H1 (cell line): ENCODE results near the gene C17orf100.

Source experiments
- FOSL1 ChIP-seq: IDR thresholded peaks from 2 replicates; pipeline ENCODE4 v1.6.1; 2011; ENCODE audit warnings: mild to moderate bottlenecking, low read depth, low read length, moderate library complexity; ENCODE audit not compliant: insufficient read depth
- NANOG ChIP-seq: IDR thresholded peaks from 2 replicates; pipeline ENCODE4 v1.6.1; 2011; ENCODE audit warnings: low read length, low read depth, mild to moderate bottlenecking, inconsistent platforms; ENCODE audit not compliant: insufficient read depth, poor library complexity, severe bottlenecking
- POLR2A ChIP-seq, 2 experiments: IDR thresholded peaks; 1 replicate in 1 of 2; 2 replicates in 1 of 2; pipeline ENCODE4 v1.6.1; 2011; ENCODE audit warnings: low read depth in 2 of 2, low read length in 2 of 2, mild to moderate bottlenecking in 2 of 2; ENCODE audit errors: control extremely low read depth in 1 of 2
- RAD21 ChIP-seq, 2 experiments: IDR thresholded peaks in 1 of 2; conservative IDR thresholded peaks in 1 of 2; 2 replicates each; pipeline ENCODE4 v1.6.1; 2011; ENCODE audit warnings: low read depth in 2 of 2, low read length in 2 of 2, improper control_type of control experiment in 1 of 2, inconsistent platforms in 1 of 2, mild to moderate bottlenecking in 1 of 2, moderate library complexity in 1 of 2
- TF ChIP-seq, protein P1 (sequence below), 3 experiments: IDR thresholded peaks; 1 replicate in 2 of 3; 2 replicates in 1 of 3; pipeline versions ENCODE4 v1.5.1 to v1.6.1; 2011; ENCODE audit warnings: low read length in 3 of 3, mild to moderate bottlenecking in 3 of 3, inconsistent platforms in 2 of 3, low read depth in 1 of 3, moderate library complexity in 1 of 3; ENCODE audit not compliant: insufficient read depth in 1 of 3; ENCODE audit errors: control extremely low read depth in 1 of 3

DNA sequence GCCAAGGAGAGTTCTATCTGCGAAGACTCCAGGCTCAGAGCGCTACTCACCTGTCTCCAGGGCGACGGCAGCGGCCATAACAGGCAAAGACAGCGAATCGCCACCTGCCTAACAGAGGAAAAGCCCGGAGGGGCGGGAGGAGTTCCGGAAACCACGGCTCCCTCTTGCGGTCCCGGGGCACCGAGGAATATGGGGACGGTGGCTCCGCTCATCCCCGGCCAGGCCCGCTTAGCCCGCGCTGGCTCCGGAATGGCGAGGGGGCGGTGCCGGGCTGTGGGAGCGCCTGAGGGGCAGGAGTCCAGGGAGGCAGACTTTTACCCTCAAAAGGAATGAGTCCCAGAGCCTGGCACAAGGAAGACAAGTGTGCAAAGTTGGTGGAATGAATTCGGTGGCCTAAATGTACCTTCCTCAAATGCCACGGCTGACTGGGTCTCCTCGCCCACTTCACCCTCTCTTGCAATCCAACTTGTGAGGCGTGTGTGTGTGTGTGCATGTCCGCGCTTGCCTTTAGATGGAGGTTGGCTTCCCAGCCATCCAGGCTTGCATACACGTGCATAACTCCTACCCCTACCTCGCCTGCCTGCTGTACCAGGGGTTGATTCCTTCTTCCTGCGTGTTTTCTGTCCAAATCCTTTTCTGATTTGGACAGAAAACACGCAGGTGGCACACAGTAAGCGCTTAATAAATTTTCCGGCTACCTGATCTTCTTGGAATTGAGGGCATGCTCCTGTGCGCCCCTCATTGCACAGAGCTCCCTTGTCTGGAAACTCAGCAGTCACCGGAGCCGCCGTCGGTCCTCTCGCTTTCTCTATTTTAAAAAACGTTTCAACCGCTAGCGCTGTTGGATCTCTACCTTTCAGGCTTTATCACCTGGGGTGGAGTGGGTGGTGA, 3.5 kb downstream of the C17orf100 start:
- no peak for TF ChIP-seq NANOG
- TF ChIP-seq POLR2A (IDR thresholded peaks at IDR 0.05; ENCODE audit: control extremely low read depth in 1 of 2, low read depth in 2 of 2, low read length in 2 of 2): no peak
- TF ChIP-seq, protein P1, sequence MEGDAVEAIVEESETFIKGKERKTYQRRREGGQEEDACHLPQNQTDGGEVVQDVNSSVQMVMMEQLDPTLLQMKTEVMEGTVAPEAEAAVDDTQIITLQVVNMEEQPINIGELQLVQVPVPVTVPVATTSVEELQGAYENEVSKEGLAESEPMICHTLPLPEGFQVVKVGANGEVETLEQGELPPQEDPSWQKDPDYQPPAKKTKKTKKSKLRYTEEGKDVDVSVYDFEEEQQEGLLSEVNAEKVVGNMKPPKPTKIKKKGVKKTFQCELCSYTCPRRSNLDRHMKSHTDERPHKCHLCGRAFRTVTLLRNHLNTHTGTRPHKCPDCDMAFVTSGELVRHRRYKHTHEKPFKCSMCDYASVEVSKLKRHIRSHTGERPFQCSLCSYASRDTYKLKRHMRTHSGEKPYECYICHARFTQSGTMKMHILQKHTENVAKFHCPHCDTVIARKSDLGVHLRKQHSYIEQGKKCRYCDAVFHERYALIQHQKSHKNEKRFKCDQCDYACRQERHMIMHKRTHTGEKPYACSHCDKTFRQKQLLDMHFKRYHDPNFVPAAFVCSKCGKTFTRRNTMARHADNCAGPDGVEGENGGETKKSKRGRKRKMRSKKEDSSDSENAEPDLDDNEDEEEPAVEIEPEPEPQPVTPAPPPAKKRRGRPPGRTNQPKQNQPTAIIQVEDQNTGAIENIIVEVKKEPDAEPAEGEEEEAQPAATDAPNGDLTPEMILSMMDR (IDR thresholded peaks at IDR 0.05; ENCODE audit: control extremely low read depth in 1 of 3, insufficient read depth in 1 of 3, low read depth in 1 of 3, low read length in 3 of 3): peak; percentile 17 to 27 (median 19); a peak in 2 of 4 replicates
- no peak for TF ChIP-seq FOSL1
- peak in 1 of 2 experiments; percentile 16; a peak in 1 of 4 replicates for TF ChIP-seq RAD21 (IDR thresholded peaks at IDR 0.05 in 1 of 2, conservative IDR thresholded peaks at IDR 0.05 in 1 of 2; ENCODE audit: low read depth in 2 of 2, low read length in 2 of 2)
